ENCODE measurements around the gene CYP39A1. TPM values are rescaled to one million over a fixed set of nuclear protein-coding genes. Genes with fewer than 3 reads are reported as not detected.

Gene CYP39A1
- total RNA-seq, 1 donor, result 4.3 TPM

- Histone ChIP-seq H3K4me2 (ENCODE audit: insufficient read depth, low read length) (no peak overlapping the region), H4K20me1 (ENCODE audit: insufficient read depth, low read length) (no peaks in the 10 kb centered on the region), H3K9me3 (ENCODE audit: low read depth, low read length) (no peaks in the 10 kb centered on the region), H3K36me3 (ENCODE audit: insufficient read depth, low read length) (no peaks in the 10 kb centered on the region), H3K4me1 (ENCODE audit: insufficient read depth, low read length) (no peaks in the 10 kb centered on the region), H3K27ac (ENCODE audit: low read depth, low read length) (no peak overlapping the region), H3K4me3 (ENCODE audit: insufficient read depth, low read length) (no peak overlapping the region), H3K79me2 (ENCODE audit: insufficient read depth, low read length) (no peaks in the 10 kb centered on the region), H2AFZ (ENCODE audit: low read length) (no peak overlapping the region), H3K27me3 (ENCODE audit: insufficient read depth, low read length) (no peaks in the 10 kb centered on the region)
- DNase-seq (ENCODE audit: insufficient read length, low spot score, missing footprints), result no peak
- no peak for TF ChIP-seq CTCF (IDR thresholded peaks at IDR 0.05; ENCODE audit: extremely low read depth, low read depth, low read length)
Measured at GRCh38 chr6:46598215-46598614, 54.4 kb downstream of the CYP39A1 start.

- H3K4me2 ChIP-seq (ENCODE audit: insufficient read depth, low read length), result no peak overlapping the region
- no peaks in the 10 kb centered on the region for H3K79me2 ChIP-seq (ENCODE audit: insufficient read depth, low read length)
- H3K27ac ChIP-seq (ENCODE audit: low read depth, low read length), result no peak overlapping the region
- no peaks in the 10 kb centered on the region for H3K4me1 ChIP-seq (ENCODE audit: insufficient read depth, low read length)
- H3K9me3 ChIP-seq (ENCODE audit: low read depth, low read length), result no peaks in the 10 kb centered on the region
- H3K36me3 ChIP-seq (ENCODE audit: insufficient read depth, low read length), result no peaks in the 10 kb centered on the region
- DNase-seq (ENCODE audit: insufficient read length, low spot score, missing footprints), result no peak
- H3K27me3 ChIP-seq (ENCODE audit: insufficient read depth, low read length), result no peaks in the 10 kb centered on the region
- no peak overlapping the region for H3K4me3 ChIP-seq (ENCODE audit: insufficient read depth, low read length)
- TF ChIP-seq CTCF (IDR thresholded peaks at IDR 0.05; ENCODE audit: extremely low read depth, low read depth, low read length), result no peak
- H2AFZ ChIP-seq (ENCODE audit: low read length), result no peak overlapping the region
- H4K20me1 ChIP-seq (ENCODE audit: insufficient read depth, low read length), result no peaks in the 10 kb centered on the region
Measured at GRCh38 chr6:46592740-46593139, 59.9 kb downstream of the CYP39A1 start.

GRCh38 chr6:46592046-46592445 lies 60.6 kb downstream of the CYP39A1 start:
- no peak for TF ChIP-seq CTCF (IDR thresholded peaks at IDR 0.05; ENCODE audit: extremely low read depth, low read depth, low read length)

GRCh38 chr6:46590765-46591164 lies 61.9 kb downstream of the CYP39A1 start:
- Histone ChIP-seq H3K4me1 (ENCODE audit: insufficient read depth, low read length) (no peaks in the 10 kb centered on the region), H3K27ac (ENCODE audit: low read depth, low read length) (no peak overlapping the region), H3K27me3 (ENCODE audit: insufficient read depth, low read length) (no peaks in the 10 kb centered on the region), H3K4me2 (ENCODE audit: insufficient read depth, low read length) (no peak overlapping the region), H3K9me3 (ENCODE audit: low read depth, low read length) (no peaks in the 10 kb centered on the region), H2AFZ (ENCODE audit: low read length) (no peak overlapping the region), H3K79me2 (ENCODE audit: insufficient read depth, low read length) (no peaks in the 10 kb centered on the region), H4K20me1 (ENCODE audit: insufficient read depth, low read length) (no peaks in the 10 kb centered on the region), H3K4me3 (ENCODE audit: insufficient read depth, low read length) (no peak overlapping the region), H3K36me3 (ENCODE audit: insufficient read depth, low read length) (no peaks in the 10 kb centered on the region)
- no peak for DNase-seq (ENCODE audit: insufficient read length, low spot score, missing footprints)
- TF ChIP-seq CTCF (IDR thresholded peaks at IDR 0.05; ENCODE audit: extremely low read depth, low read depth, low read length), result no peak

More at GRCh38 chr6:46592046-46592445, 60.6 kb downstream of the CYP39A1 start:
- Histone ChIP-seq H4K20me1 (ENCODE audit: insufficient read depth, low read length) (no peaks in the 10 kb centered on the region), H3K27me3 (ENCODE audit: insufficient read depth, low read length) (no peaks in the 10 kb centered on the region), H2AFZ (ENCODE audit: low read length) (no peak overlapping the region), H3K27ac (ENCODE audit: low read depth, low read length) (no peak overlapping the region), H3K4me3 (ENCODE audit: insufficient read depth, low read length) (no peak overlapping the region), H3K4me2 (ENCODE audit: insufficient read depth, low read length) (no peak overlapping the region), H3K36me3 (ENCODE audit: insufficient read depth, low read length) (no peaks in the 10 kb centered on the region), H3K9me3 (ENCODE audit: low read depth, low read length) (no peaks in the 10 kb centered on the region), H3K79me2 (ENCODE audit: insufficient read depth, low read length) (no peaks in the 10 kb centered on the region), H3K4me1 (ENCODE audit: insufficient read depth, low read length) (no peaks in the 10 kb centered on the region)
- no peak for DNase-seq (ENCODE audit: insufficient read length, low spot score, missing footprints)
